Liver (tissue), 9 donors: Measurements from ENCODE around the gene PODNL1. TPM values are rescaled to one million over a fixed set of nuclear protein-coding genes. Genes with fewer than 3 reads are reported as not detected.

Source experiments
- DNase-seq: peaks from one replicate; pipeline ENCODE4 v3.0.0-alpha.2; 2017; ENCODE audit warnings: low spot score
- H3K27ac ChIP-seq, 2 donors: one replicate each; pipeline ENCODE4 v1.7.0; 2013; ENCODE audit warnings: inconsistent platforms in 2 of 2, low read length in 2 of 2, control low read depth in 1 of 2, low read depth in 1 of 2, mild to moderate bottlenecking in 1 of 2
- H3K27me3 ChIP-seq, 4 donors: one replicate each; pipeline versions ENCODE4 v1.6.1 to v1.7.0; 2013; ENCODE audit warnings: low read length in 3 of 4, inconsistent platforms in 1 of 4, mild to moderate bottlenecking in 1 of 4, moderate library complexity in 1 of 4; ENCODE audit not compliant: control insufficient read depth in 4 of 4, insufficient read depth in 4 of 4
- H3K36me3 ChIP-seq, 4 donors: one replicate each; pipeline versions ENCODE4 v1.6.1 to v1.7.0; 2013; ENCODE audit warnings: low read length in 3 of 4, mild to moderate bottlenecking in 3 of 4, low read depth in 1 of 4, moderate library complexity in 1 of 4; ENCODE audit not compliant: control insufficient read depth in 4 of 4, insufficient read depth in 3 of 4
- H3K4me1 ChIP-seq, 4 donors: one replicate each; pipeline versions ENCODE4 v1.6.1 to v1.7.0; 2013; ENCODE audit warnings: low read length in 3 of 4, mild to moderate bottlenecking in 3 of 4, moderate library complexity in 1 of 4; ENCODE audit not compliant: control insufficient read depth in 4 of 4, insufficient read depth in 4 of 4
- H3K4me3 ChIP-seq, 3 donors: one replicate each; pipeline versions ENCODE4 v1.6.1 to v1.7.0; 2013; ENCODE audit warnings: low read length in 3 of 3, control low read depth in 1 of 3, low read depth in 1 of 3, mild to moderate bottlenecking in 1 of 3
- H3K9ac ChIP-seq, 2 donors: one replicate each; pipeline ENCODE4 v1.7.0; 2013; ENCODE audit warnings: low read length in 2 of 2, mild to moderate bottlenecking in 2 of 2, moderate library complexity in 2 of 2, control low read depth in 1 of 2, low read depth in 1 of 2
- H3K9me3 ChIP-seq, 4 donors: one replicate each; pipeline versions ENCODE4 v1.6.1 to v1.7.0; 2013; ENCODE audit warnings: low read length in 3 of 4; ENCODE audit not compliant: control insufficient read depth in 4 of 4
- EGR1 ChIP-seq, 2 donors: IDR thresholded peaks; 2 replicates each; pipeline ENCODE4 v1.6.1; 2016 to 2018; ENCODE audit warnings: antibody characterized with exemption in 2 of 2, low read depth in 2 of 2
- FOXA1 ChIP-seq: IDR thresholded peaks from 2 replicates; pipeline ENCODE4 v1.6.1; 2016; ENCODE audit warnings: antibody characterized with exemption
- FOXA2 ChIP-seq: IDR thresholded peaks from 2 replicates; pipeline ENCODE4 v1.6.1; 2016; ENCODE audit warnings: antibody characterized with exemption
- GABPA ChIP-seq, 2 donors: IDR thresholded peaks in 1 of 2; conservative IDR thresholded peaks in 1 of 2; 2 replicates each; pipeline ENCODE4 v1.6.1; 2016; ENCODE audit warnings: antibody characterized with exemption in 2 of 2, mild to moderate bottlenecking in 1 of 2, moderate library complexity in 1 of 2
- HNF4A ChIP-seq, 2 donors: conservative IDR thresholded peaks; 2 replicates each; pipeline ENCODE4 v1.6.1; 2016; ENCODE audit warnings: antibody characterized with exemption in 2 of 2, mild to moderate bottlenecking in 2 of 2
- HNF4G ChIP-seq: IDR thresholded peaks from 2 replicates; pipeline ENCODE4 v1.6.1; 2016; ENCODE audit warnings: antibody characterized with exemption
- JUND ChIP-seq, 2 donors: IDR thresholded peaks; 2 replicates each; pipeline ENCODE4 v1.6.1; 2016; ENCODE audit warnings: antibody characterized with exemption in 2 of 2
- NR2F2 ChIP-seq: IDR thresholded peaks from 2 replicates; pipeline ENCODE4 v1.6.1; 2016; ENCODE audit warnings: antibody characterized with exemption
- RAD21 ChIP-seq, 2 donors: IDR thresholded peaks; 2 replicates each; pipeline ENCODE4 v1.6.1; 2016; ENCODE audit warnings: antibody characterized with exemption in 2 of 2, mild to moderate bottlenecking in 2 of 2
- RXRA ChIP-seq, 2 donors: IDR thresholded peaks; 2 replicates each; pipeline ENCODE4 v1.6.1; 2017 to 2018; ENCODE audit warnings: antibody characterized with exemption in 2 of 2, mild to moderate bottlenecking in 1 of 2
- SP1 ChIP-seq: IDR thresholded peaks from 2 replicates; pipeline ENCODE4 v1.6.1; 2018; ENCODE audit warnings: antibody characterized with exemption, mild to moderate bottlenecking
- TAF1 ChIP-seq: conservative IDR thresholded peaks from 2 replicates; pipeline ENCODE4 v1.6.1; 2016; ENCODE audit warnings: antibody characterized with exemption, mild to moderate bottlenecking
- YY1 ChIP-seq: IDR thresholded peaks from 2 replicates; pipeline ENCODE4 v1.6.1; 2016; ENCODE audit warnings: antibody characterized with exemption, mild to moderate bottlenecking
- WGBS: extraction: QIAGEN DNeasy Blood & Tissue Kit; methylation state at CpG from one replicate; pipeline ENCODE4 v1.1.7; 2013; 5-methylcytosine and 5-hydroxymethylcytosine counted together
- polyA plus RNA-seq, 2 donors: library from polyadenylated mRNA; stranded (reverse) in 1 of 2; unstranded in 1 of 2; fragments of 200-250 nt in 1 of 2; fragments of >200 nt in 1 of 2; fragmentation: Nextera tagmentation in 1 of 2; extraction: Ambion mirVana in 1 of 2; gene quantifications; one replicate each; pipeline versions ENCODE4 v1.2.1 to v1.2.3, GENCODE V29; 2013 to 2015
- total RNA-seq, 2 donors: library from RNA; depleted of rRNA; stranded (reverse); fragments of >200 nt; gene quantifications; one replicate each; pipeline ENCODE4 v1.2.3, GENCODE V29; 2014
- TF ChIP-seq, protein P1 (sequence below): IDR thresholded peaks from 2 replicates; pipeline ENCODE4 v1.6.1; 2016; ENCODE audit warnings: antibody characterized with exemption, mild to moderate bottlenecking
- TF ChIP-seq, protein P2 (sequence below): IDR thresholded peaks from 2 replicates; pipeline ENCODE4 v1.6.1; 2016; ENCODE audit warnings: antibody characterized with exemption
- TF ChIP-seq, protein P3 (sequence below): IDR thresholded peaks from 2 replicates; pipeline ENCODE4 v1.6.1; 2016; ENCODE audit warnings: antibody characterized with exemption
- TF ChIP-seq, protein P4 (sequence below): IDR thresholded peaks from 2 replicates; pipeline ENCODE4 v1.6.1; 2016; ENCODE audit warnings: antibody characterized with exemption
- TF ChIP-seq, protein P5 (sequence below): fragments of 150-350 bp; IDR thresholded peaks from 2 replicates; pipeline ENCODE4 v1.5.1; 2017; ENCODE audit warnings: improper control_type of control experiment, low read depth, low read length; ENCODE audit not compliant: missing input control
- donor health status: healthy.
- donor health status: healthy.
- donor health status: healthy.
- donor health status: healthy.
- donor health status: healthy.

PODNL1 gene
- total and polyA plus RNA-seq, 4 donors, result 0.30 TPM; not detected in 3

DNA sequence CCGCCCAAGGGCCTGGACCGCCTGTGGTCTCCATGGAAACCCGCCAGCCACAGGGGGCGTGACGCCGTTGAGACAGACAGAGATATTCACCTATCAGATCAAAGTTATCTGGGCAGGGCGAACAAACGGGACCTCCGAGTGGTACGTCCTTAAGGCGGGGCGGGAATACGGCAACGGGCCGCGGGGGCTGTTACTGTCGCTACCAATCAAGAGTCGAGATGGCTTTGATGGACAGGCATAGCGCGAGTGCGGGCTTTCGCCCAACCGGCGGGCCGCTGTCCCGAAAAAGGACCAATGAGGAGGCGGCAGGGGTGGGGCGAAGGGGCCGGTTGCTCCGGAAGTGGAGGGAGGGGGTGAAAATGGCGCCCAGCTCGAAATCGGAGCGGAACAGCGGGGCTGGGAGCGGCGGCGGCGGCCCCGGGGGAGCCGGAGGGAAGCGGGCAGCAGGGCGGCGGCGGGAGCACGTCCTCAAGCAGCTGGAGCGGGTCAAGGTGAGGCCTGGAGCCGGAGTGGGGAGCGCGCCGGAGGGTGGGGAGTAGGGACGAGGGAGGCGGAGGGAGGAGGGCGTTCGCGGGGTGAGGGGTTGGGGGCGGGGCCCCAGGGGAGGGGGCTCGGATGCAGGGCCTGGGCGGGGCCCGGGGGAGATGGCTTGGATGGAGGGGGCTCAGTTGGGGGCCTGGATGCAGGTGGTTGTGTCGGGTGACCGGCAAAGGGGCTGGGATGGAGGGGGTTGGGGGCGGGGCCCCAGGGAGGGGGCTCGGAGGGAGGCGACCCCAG, 14.1 kb upstream of the PODNL1 start, which contains the start of gene DCAF15:
TSS of gene DCAF15 (plus strand) at position 356 of the 777 bp plus-strand sequence. CDS start at position 360, 4 bp downstream.
- Histone ChIP-seq H3K9ac (peak within 1 kb of the TSS; percentile 13 to 53), H3K36me3 (peaks cover 8 to 22% (median 12%) of the 10 kb centered on the region in 4 donors), H3K9me3 (no peaks in the 10 kb centered on the region), H3K4me1 (peaks cover 2 to 17% (median 14%) of the 10 kb centered on the region in 4 donors), H3K27ac (peak within 1 kb of the TSS; percentile 23 to 39), H3K4me3 (peak within 1 kb of the TSS; percentile 54 to 80 (median 80)), H3K27me3 (no peaks in the 10 kb centered on the region)
- TF ChIP-seq, protein P1, sequence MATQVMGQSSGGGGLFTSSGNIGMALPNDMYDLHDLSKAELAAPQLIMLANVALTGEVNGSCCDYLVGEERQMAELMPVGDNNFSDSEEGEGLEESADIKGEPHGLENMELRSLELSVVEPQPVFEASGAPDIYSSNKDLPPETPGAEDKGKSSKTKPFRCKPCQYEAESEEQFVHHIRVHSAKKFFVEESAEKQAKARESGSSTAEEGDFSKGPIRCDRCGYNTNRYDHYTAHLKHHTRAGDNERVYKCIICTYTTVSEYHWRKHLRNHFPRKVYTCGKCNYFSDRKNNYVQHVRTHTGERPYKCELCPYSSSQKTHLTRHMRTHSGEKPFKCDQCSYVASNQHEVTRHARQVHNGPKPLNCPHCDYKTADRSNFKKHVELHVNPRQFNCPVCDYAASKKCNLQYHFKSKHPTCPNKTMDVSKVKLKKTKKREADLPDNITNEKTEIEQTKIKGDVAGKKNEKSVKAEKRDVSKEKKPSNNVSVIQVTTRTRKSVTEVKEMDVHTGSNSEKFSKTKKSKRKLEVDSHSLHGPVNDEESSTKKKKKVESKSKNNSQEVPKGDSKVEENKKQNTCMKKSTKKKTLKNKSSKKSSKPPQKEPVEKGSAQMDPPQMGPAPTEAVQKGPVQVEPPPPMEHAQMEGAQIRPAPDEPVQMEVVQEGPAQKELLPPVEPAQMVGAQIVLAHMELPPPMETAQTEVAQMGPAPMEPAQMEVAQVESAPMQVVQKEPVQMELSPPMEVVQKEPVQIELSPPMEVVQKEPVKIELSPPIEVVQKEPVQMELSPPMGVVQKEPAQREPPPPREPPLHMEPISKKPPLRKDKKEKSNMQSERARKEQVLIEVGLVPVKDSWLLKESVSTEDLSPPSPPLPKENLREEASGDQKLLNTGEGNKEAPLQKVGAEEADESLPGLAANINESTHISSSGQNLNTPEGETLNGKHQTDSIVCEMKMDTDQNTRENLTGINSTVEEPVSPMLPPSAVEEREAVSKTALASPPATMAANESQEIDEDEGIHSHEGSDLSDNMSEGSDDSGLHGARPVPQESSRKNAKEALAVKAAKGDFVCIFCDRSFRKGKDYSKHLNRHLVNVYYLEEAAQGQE, result no peak
- TF ChIP-seq NR2F2 (no peak), EGR1 (IDR thresholded peaks at IDR 0.05; ENCODE audit: low read depth in 2 of 2) (peak in 1 of 2 donors; percentile 20), RAD21 (IDR thresholded peaks at IDR 0.05) (peak; percentile 29 to 38), JUND (IDR thresholded peaks at IDR 0.05) (no peak), YY1 (peak; percentile 96), SP1 (peak; percentile 97), TAF1 (peak; percentile 32), FOXA1 (no peak), RXRA (IDR thresholded peaks at IDR 0.05) (no peak), GABPA (IDR thresholded peaks at IDR 0.05 in 1 of 2, conservative IDR thresholded peaks at IDR 0.05 in 1 of 2) (peak; percentile 26 to 84)
- TF ChIP-seq, protein P2, sequence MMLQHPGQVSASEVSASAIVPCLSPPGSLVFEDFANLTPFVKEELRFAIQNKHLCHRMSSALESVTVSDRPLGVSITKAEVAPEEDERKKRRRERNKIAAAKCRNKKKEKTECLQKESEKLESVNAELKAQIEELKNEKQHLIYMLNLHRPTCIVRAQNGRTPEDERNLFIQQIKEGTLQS, result no peak
- 1% methylated on average over 65 of the region's 65 CpGs for WGBS
- DNase-seq, result peak; percentile 97

DNA sequence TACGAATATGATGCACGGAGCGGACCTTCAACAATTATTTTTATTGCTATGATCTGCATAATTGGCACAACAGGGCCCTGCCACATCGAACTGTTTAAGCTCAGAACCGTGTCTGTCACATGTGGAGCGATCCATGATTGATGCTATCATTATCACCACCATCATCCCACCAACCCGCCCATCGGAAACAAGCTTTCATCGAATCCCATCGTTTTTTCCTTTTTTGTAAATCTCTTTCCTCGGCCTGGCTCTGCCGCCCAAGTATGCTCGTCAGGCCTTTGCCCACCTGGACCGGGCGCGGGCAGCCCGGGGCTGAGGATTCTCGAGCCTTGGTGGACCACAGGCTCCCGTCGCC, 13.6 kb upstream of the PODNL1 start:
- no peak for DNase-seq
- no peaks in the 10 kb centered on the region for H3K9me3 ChIP-seq
- no peak overlapping the region for H3K27ac ChIP-seq
- H3K4me3 ChIP-seq, result peak overlapping the region in 2 of 3 donors; percentile 10 to 51
- WGBS, result 13% methylated on average over 20 of the region's 20 CpGs
- H3K4me1 ChIP-seq, result peaks cover 2 to 17% (median 14%) of the 10 kb centered on the region in 4 donors
- H3K9ac ChIP-seq, result no peak overlapping the region
- H3K27me3 ChIP-seq, result no peaks in the 10 kb centered on the region
- peaks cover 5 to 17% (median 10%) of the 10 kb centered on the region in 4 donors for H3K36me3 ChIP-seq
- TF ChIP-seq SP1, result no peak
- no peak for TF ChIP-seq JUND (IDR thresholded peaks at IDR 0.05)
- TF ChIP-seq, protein P3, sequence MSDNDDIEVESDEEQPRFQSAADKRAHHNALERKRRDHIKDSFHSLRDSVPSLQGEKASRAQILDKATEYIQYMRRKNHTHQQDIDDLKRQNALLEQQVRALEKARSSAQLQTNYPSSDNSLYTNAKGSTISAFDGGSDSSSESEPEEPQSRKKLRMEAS, result no peak
- TF ChIP-seq, protein P4, sequence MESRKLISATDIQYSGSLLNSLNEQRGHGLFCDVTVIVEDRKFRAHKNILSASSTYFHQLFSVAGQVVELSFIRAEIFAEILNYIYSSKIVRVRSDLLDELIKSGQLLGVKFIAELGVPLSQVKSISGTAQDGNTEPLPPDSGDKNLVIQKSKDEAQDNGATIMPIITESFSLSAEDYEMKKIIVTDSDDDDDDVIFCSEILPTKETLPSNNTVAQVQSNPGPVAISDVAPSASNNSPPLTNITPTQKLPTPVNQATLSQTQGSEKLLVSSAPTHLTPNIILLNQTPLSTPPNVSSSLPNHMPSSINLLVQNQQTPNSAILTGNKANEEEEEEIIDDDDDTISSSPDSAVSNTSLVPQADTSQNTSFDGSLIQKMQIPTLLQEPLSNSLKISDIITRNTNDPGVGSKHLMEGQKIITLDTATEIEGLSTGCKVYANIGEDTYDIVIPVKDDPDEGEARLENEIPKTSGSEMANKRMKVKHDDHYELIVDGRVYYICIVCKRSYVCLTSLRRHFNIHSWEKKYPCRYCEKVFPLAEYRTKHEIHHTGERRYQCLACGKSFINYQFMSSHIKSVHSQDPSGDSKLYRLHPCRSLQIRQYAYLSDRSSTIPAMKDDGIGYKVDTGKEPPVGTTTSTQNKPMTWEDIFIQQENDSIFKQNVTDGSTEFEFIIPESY, result no peak
- no peak for TF ChIP-seq RXRA (IDR thresholded peaks at IDR 0.05)
- TF ChIP-seq, protein P1, result no peak
- TF ChIP-seq, protein P5, sequence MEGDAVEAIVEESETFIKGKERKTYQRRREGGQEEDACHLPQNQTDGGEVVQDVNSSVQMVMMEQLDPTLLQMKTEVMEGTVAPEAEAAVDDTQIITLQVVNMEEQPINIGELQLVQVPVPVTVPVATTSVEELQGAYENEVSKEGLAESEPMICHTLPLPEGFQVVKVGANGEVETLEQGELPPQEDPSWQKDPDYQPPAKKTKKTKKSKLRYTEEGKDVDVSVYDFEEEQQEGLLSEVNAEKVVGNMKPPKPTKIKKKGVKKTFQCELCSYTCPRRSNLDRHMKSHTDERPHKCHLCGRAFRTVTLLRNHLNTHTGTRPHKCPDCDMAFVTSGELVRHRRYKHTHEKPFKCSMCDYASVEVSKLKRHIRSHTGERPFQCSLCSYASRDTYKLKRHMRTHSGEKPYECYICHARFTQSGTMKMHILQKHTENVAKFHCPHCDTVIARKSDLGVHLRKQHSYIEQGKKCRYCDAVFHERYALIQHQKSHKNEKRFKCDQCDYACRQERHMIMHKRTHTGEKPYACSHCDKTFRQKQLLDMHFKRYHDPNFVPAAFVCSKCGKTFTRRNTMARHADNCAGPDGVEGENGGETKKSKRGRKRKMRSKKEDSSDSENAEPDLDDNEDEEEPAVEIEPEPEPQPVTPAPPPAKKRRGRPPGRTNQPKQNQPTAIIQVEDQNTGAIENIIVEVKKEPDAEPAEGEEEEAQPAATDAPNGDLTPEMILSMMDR, result no peak
- TF ChIP-seq GABPA (IDR thresholded peaks at IDR 0.05 in 1 of 2, conservative IDR thresholded peaks at IDR 0.05 in 1 of 2), result no peak
- no peak for TF ChIP-seq NR2F2
- TF ChIP-seq HNF4G, result no peak
- no peak for TF ChIP-seq EGR1 (IDR thresholded peaks at IDR 0.05; ENCODE audit: low read depth in 2 of 2)
- TF ChIP-seq, protein P2, result no peak
- no peak for TF ChIP-seq FOXA2
- TF ChIP-seq HNF4A (conservative IDR thresholded peaks at IDR 0.05), result no peak
- no peak for TF ChIP-seq FOXA1
- no peak for TF ChIP-seq TAF1
- no peak for TF ChIP-seq YY1
- no peak for TF ChIP-seq RAD21 (IDR thresholded peaks at IDR 0.05)
